Measurements from ENCODE around the gene TRIOBP.

GRCh38 chr22:37758694-37759093 lies 61.8 kb downstream of the TRIOBP start:
- TF ChIP-seq, protein P1, sequence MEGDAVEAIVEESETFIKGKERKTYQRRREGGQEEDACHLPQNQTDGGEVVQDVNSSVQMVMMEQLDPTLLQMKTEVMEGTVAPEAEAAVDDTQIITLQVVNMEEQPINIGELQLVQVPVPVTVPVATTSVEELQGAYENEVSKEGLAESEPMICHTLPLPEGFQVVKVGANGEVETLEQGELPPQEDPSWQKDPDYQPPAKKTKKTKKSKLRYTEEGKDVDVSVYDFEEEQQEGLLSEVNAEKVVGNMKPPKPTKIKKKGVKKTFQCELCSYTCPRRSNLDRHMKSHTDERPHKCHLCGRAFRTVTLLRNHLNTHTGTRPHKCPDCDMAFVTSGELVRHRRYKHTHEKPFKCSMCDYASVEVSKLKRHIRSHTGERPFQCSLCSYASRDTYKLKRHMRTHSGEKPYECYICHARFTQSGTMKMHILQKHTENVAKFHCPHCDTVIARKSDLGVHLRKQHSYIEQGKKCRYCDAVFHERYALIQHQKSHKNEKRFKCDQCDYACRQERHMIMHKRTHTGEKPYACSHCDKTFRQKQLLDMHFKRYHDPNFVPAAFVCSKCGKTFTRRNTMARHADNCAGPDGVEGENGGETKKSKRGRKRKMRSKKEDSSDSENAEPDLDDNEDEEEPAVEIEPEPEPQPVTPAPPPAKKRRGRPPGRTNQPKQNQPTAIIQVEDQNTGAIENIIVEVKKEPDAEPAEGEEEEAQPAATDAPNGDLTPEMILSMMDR (conservative IDR thresholded peaks at IDR 0.05; ENCODE audit: low read depth, low read length): no peak
- TF ChIP-seq CEBPB (IDR thresholded peaks at IDR 0.05; ENCODE audit: low read depth, low read length) (no peak), POLR2A (IDR thresholded peaks at IDR 0.05; ENCODE audit: low read depth, low read length) (no peak), MXI1 (IDR thresholded peaks at IDR 0.05; ENCODE audit: borderline replicate concordance, low read depth, low read length) (no peak), NFE2L2 (IDR thresholded peaks at IDR 0.05; ENCODE audit: low read depth, low read length) (no peak), RAD21 (IDR thresholded peaks at IDR 0.05; ENCODE audit: low read length) (no peak), SMC3 (IDR thresholded peaks at IDR 0.05; ENCODE audit: low read depth, low read length) (no peak), BHLHE40 (IDR thresholded peaks at IDR 0.05; ENCODE audit: low read depth, low read length) (no peak), CHD1 (IDR thresholded peaks at IDR 0.05; ENCODE audit: low read depth, low read length) (no peak), RFX5 (IDR thresholded peaks at IDR 0.05; ENCODE audit: low read depth, low read length) (no peak)

All from IMR-90 (cell line).